Retinal pigment epithelial cell (primary cell): ENCODE results near the gene CALML5.

Experiments
- DNase-seq: peaks from one replicate; pipeline ENCODE4 v3.0.0-alpha.2; 2010; ENCODE audit warnings: low read depth
- H3K4me3 ChIP-seq: 2 replicates; pipeline ENCODE4 v1.5.1; 2011; ENCODE audit warnings: mild to moderate bottlenecking, low read length, control low read depth, moderate library complexity
- TF ChIP-seq, protein P1 (sequence below): conservative IDR thresholded peaks from 2 replicates; pipeline ENCODE4 v1.5.1; 2011; ENCODE audit warnings: low read depth, low read length, control low read depth, inconsistent platforms

CALML5 gene

DNA sequence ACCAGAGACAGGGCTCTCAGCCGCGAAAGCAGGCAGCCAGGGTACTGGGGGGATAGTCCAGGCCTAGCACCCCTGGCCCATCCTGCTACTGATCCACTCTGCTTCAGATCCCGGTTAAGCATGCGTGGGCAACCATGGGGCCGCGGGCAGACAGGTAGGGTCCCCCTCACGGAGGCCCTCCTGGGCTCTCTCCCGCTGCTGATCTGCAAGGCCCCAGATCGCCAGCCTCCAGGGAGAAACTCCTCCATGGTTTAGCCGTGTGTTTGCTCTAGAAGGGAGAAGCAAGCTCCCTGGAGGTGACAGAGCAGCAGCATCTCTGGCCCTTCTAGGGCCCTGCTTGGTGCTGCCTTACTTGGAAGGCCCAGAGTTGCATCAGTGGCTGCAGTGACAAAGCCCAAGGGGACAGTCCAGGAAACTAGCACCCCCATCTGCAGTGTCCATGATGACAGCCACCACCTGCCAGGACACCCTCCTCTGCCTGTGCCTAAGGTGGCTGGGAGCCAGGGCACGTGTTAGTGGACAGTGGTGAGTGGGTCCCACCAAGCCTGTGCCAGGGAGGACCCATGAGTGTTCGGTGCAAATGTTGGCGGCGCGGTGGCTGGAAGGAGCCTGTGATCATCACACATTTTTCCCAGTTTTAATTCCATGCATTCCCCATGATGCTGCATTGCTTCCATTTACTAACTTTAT lies 29.2 kb downstream of the CALML5 start:
- H3K4me3 ChIP-seq = no peak overlapping the region
- DNase-seq = no peak
- TF ChIP-seq, protein P1, sequence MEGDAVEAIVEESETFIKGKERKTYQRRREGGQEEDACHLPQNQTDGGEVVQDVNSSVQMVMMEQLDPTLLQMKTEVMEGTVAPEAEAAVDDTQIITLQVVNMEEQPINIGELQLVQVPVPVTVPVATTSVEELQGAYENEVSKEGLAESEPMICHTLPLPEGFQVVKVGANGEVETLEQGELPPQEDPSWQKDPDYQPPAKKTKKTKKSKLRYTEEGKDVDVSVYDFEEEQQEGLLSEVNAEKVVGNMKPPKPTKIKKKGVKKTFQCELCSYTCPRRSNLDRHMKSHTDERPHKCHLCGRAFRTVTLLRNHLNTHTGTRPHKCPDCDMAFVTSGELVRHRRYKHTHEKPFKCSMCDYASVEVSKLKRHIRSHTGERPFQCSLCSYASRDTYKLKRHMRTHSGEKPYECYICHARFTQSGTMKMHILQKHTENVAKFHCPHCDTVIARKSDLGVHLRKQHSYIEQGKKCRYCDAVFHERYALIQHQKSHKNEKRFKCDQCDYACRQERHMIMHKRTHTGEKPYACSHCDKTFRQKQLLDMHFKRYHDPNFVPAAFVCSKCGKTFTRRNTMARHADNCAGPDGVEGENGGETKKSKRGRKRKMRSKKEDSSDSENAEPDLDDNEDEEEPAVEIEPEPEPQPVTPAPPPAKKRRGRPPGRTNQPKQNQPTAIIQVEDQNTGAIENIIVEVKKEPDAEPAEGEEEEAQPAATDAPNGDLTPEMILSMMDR = no peak

DNA sequence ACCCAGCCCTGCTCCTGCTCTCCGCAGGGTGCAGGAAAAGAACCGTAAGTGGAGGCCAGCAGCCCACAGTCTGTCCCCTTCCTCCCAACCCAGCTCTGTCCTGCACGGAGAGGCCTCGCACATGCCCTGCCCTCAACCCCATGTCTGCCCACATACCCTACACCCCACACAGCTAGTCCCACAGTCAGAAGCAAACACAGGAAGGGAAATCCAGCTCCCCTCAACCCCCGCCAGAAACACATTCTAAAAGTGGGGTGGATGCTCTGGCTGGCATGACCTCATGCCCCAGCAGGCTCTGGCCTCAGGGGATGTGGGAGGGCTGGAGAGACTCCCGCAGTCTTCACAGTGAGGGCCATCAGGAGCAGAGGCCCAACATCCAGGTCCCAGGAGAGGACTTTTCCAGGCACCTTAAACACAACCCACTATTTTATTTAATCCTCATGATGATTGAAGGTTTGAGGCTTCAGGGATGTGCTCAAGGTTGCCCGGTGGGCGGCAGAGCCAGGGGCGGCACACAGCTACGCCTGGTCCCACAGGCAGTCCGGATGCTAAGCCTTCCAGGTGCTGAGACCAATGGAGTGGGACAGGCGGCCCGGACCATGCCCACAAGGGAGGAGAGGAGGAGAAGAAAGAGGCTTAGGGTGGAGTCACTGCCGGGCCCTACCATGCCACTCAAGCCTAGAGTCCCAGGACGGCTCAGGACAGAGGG lies 29.9 kb downstream of the CALML5 start:
- TF ChIP-seq, protein P1 = no peak
- no peak for DNase-seq
- H3K4me3 ChIP-seq = no peak overlapping the region

DNA sequence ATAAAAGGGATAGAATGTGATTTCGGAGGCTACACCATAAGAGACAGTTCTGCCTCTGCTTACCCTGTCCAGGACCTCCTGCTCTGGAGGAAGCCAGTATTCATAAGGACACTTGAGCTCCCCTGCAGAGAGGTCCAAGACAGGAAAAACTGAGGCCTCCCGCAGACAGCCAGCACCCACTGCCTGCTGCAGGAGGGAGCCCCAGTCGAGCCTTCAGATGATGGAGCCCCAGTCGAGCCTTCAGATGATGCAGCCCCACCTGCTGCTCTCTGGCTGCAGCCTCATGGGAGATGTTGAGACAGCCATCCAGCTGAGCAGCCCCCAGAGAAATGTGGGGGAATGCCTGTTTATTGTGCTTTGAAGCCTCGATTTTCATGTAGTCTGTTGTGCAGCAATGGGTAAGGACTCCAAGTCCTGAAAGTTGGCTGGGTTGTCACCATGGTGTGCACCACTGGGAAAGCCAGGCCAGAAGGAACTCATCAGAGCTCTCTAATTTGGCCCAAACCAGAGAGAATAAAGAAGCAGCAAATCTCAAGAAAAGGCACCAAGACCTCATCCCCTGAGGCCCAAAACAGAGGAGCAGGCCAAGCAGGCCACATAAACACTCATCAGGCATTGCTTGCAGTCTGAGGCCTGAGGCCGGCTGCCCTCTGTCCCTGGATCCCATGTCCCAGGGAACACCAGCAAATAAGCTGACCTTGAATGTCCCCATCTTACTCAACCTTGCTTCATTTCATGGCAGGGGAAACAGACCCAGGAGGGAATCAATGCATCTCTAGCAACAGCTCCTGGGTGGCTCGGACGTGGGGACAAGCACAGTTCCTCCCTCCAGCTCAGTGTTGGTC lies 30.9 kb downstream of the CALML5 start:
- DNase-seq = no peak
- no peak overlapping the region for H3K4me3 ChIP-seq
- TF ChIP-seq, protein P1 = no peak

DNA sequence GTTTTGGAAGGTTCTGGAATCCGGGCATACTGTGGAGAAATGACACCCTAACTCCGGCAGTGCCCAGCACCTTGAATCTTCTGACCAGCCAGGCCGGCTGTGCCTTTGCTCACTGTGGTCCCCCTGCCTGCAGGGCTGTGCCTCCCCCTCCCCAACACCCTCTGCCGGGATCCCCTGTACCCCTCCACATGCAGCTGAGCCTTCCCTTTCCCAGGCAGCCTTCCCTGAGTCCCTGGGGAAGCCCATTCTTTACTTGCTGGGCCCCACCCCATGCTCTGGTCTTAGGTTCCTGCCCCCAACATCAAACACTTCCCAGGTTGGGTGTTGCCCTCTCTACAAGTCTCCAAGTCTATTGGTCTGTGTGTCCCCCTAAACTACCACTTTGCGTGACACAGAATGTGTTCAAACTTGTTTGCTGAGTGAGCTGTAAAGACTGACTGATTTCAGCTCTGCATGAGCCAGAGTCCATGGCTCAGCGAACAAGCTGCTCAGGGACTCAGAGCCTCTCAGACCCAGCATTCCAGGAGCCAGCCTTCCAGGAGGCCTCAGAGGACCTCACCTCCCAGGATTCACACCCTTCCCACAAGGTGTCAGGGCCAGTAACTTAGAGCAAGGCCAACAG lies 31.6 kb downstream of the CALML5 start:
- TF ChIP-seq, protein P1 = no peak
- H3K4me3 ChIP-seq = no peak overlapping the region
- DNase-seq = no peak

DNA sequence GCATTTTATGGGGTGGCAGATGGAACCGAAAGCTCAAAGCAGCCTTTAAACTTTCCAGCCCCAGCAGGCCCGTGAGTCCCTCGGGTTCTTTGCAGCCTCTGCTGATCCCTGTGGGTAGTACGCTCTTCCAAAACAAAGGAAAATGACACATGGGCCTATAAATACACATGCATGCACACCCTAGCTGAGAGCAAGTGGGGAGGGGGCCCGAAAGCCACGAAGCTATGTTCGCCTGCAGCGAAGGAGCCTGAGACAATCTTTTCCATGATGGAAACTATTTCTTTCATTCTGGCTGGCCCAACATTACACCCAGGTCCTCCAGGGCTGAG lies 32.2 kb downstream of the CALML5 start:
- no peak for DNase-seq
- TF ChIP-seq, protein P1 = no peak
- H3K4me3 ChIP-seq = no peak overlapping the region

DNA sequence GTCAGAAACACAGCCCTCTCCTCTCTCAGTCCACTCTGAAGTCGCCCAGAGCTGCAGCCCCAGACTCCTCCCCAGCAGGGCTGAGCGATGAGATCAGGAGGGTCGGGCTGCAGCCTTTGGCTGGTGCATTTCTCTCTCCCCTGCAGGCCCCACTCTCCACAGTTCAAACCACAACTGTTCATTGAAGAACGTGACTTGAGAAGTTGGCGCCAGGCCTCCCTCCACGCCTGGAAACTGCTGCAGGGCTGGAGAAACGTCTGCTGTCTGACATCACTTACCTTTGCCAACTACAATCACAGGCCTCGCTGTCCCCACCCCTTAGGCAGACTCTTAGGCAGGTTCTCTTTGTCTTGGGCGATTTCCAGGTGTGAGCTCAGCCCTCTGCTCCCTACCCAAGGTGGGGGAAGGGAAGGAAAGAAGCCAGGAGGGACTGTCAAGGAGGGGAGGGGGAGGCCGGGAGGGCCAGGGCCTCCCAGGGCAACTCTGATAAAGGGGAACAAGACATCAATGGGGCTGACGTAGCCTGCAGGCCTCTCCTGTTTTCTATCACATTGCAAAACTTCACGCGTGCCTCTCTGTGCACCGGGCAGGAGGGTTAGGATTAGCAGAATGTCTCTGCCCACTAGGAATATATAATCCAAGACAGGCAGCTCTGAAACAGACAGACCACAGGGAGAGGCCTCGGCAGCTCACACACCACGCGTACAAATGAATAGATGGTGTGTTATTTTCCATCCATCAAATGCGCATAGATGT lies 32.7 kb downstream of the CALML5 start:
- DNase-seq = no peak
- no peak overlapping the region for H3K4me3 ChIP-seq
- TF ChIP-seq, protein P1 = no peak
